Colonic mucosa (tissue), 4 donors: Measurements from ENCODE around the gene TBX10. TPM values are rescaled to one million over a fixed set of nuclear protein-coding genes. Genes with fewer than 3 reads are reported as not detected.

ENCODE experiments used
- DNase-seq: peaks from one replicate; pipeline ENCODE4 v3.0.0-alpha.2; 2020
- H3K27ac ChIP-seq: fragments of 200-600 bp; one replicate; pipeline ENCODE4 v1.8.0; 2021
- H3K27me3 ChIP-seq: fragments of 200-600 bp; one replicate; pipeline ENCODE4 v1.8.0; 2021
- H3K36me3 ChIP-seq: fragments of 200-600 bp; one replicate; pipeline ENCODE4 v1.8.0; 2021
- H3K4me1 ChIP-seq: fragments of 200-600 bp; one replicate; pipeline ENCODE4 v1.8.0; 2021; ENCODE audit warnings: mild to moderate bottlenecking
- H3K4me3 ChIP-seq: fragments of 200-600 bp; one replicate; pipeline ENCODE4 v1.8.0; 2021
- H3K9ac ChIP-seq, 2 donors: one replicate each; pipeline ENCODE4 v1.7.0; 2013; ENCODE audit warnings: control low read depth in 2 of 2, low read depth in 2 of 2, low read length in 2 of 2
- H3K9me3 ChIP-seq: fragments of 200-600 bp; one replicate; pipeline ENCODE4 v1.8.0; 2021
- CTCF ChIP-seq: fragments of 200-600 bp; IDR thresholded peaks from one replicate; pipeline ENCODE4 v1.8.0; 2022; ENCODE audit warnings: antibody characterized with exemption, mild to moderate bottlenecking
- intact Hi-C: fragments of 100-400 bp; cut with DNase I; formaldehyde crosslinking; loops from one replicate; pipeline ENCODE4 v1.14.1; 2022
- total RNA-seq, 2 donors: library from RNA; stranded (reverse); fragmentation: NEBNext Ultra II Directional in 1 of 2; extraction: Animal tissue kit (Norgen Biotek cat#: 25700) in 1 of 2; gene quantifications; one replicate each; pipeline ENCODE4 v1.2.1, GENCODE V29; 2021
- donor health status: healthy.
- donor health status: DM: no; HTN: no; CAD: no.
- donor health status: DM: no; HTN: no; CAD: no.

The TBX10 gene
- total RNA-seq, 2 donors from 2014 or later: 7.8 to 19.3 TPM

GRCh38 chr11:67642173-67643120 lies 2.9 kb upstream of the TBX10 start:
- peaks cover 11% of the 10 kb centered on the region for H3K4me1 ChIP-seq
- H3K9me3 ChIP-seq: no peaks in the 10 kb centered on the region
- peak; percentile 17 for DNase-seq
- no peaks in the 10 kb centered on the region for H3K36me3 ChIP-seq
- no peaks in the 10 kb centered on the region for H3K27me3 ChIP-seq
- H3K4me3 ChIP-seq: no peak overlapping the region
- TF ChIP-seq CTCF: no peak
- intact Hi-C loops: no loop called here
- no peak overlapping the region for H3K9ac ChIP-seq
- H3K27ac ChIP-seq: no peak overlapping the region

- TF ChIP-seq CTCF: no peak
- intact Hi-C loops: no loop called here
- H3K4me1 ChIP-seq: peaks cover 4% of the 10 kb centered on the region
Measured at GRCh38 chr11:67641338-67642172, 2.0 kb upstream of the TBX10 start.

GRCh38 chr11:67640758-67641337 lies 1.3 kb upstream of the TBX10 start:
- peak; percentile 16 for DNase-seq
- Histone ChIP-seq H3K4me1 (no peaks in the 10 kb centered on the region), H3K9ac (no peak overlapping the region), H3K27me3 (no peaks in the 10 kb centered on the region), H3K36me3 (no peaks in the 10 kb centered on the region), H3K9me3 (no peaks in the 10 kb centered on the region), H3K4me3 (no peak overlapping the region), H3K27ac (no peak overlapping the region)
- TF ChIP-seq CTCF: no peak
- intact Hi-C loops: no loop called here

More at GRCh38 chr11:67641338-67642172, 2.0 kb upstream of the TBX10 start:
- Histone ChIP-seq H3K27me3 (no peaks in the 10 kb centered on the region), H3K36me3 (no peaks in the 10 kb centered on the region), H3K27ac (no peak overlapping the region), H3K9me3 (no peaks in the 10 kb centered on the region), H3K9ac (no peak overlapping the region), H3K4me3 (no peak overlapping the region)
- peak; percentile 15 for DNase-seq

GRCh38 chr11:67640021-67640757 lies 626 bp upstream of the TBX10 start:
- Histone ChIP-seq H3K9me3 (no peaks in the 10 kb centered on the region), H3K4me3 (no peak overlapping the region), H3K36me3 (no peaks in the 10 kb centered on the region), H3K27me3 (no peaks in the 10 kb centered on the region), H3K4me1 (no peaks in the 10 kb centered on the region), H3K9ac (no peak overlapping the region), H3K27ac (no peak overlapping the region)
- DNase-seq: peak; percentile 70
- intact Hi-C loops: no loop called here
- TF ChIP-seq CTCF: peak; percentile 63
